ENCODE measurements around the gene SCMH1. TPM values are rescaled to one million over a fixed set of nuclear protein-coding genes. Genes with fewer than 3 reads are reported as not detected.

Gene SCMH1
- total RNA-seq, 1 experiment from 2014 or later = 28.0 TPM

GRCh38 chr1:41241354-41241748 lies 755 bp downstream of the SCMH1 start:
- Histone ChIP-seq H3K4me3 (replicated peaks in 1 of 2; ENCODE audit: low read depth in 1 of 2, low read length in 2 of 2) (peak overlapping the region; percentile 49 to 68), H3K9ac (ENCODE audit: low read length) (peak overlapping the region; percentile 78), H3K4me2 (ENCODE audit: low read length) (peak overlapping the region; percentile 79), H4K20me1 (ENCODE audit: insufficient read depth) (no peaks in the 10 kb centered on the region; the same call in 1 of the 2 replicates), H3K27ac (ENCODE audit: low read depth, low read length) (peak overlapping the region; percentile 77), H3K79me2 (ENCODE audit: insufficient read depth, low read length) (peaks cover 48% of the 10 kb centered on the region), H3K27me3 (ENCODE audit: insufficient read depth, low read length) (no peaks in the 10 kb centered on the region), H3K9me2 (ENCODE audit: insufficient read depth) (no peaks in the 10 kb centered on the region), H3K9me3 (ENCODE audit: control insufficient read depth in 1 of 2, insufficient read depth in 1 of 2, low read depth in 1 of 2, low read length in 2 of 2) (no peaks in the 10 kb centered on the region), H2AFZ (ENCODE audit: low read depth, low read length, poor library complexity, severe bottlenecking) (no peak overlapping the region), H3K36me3 (ENCODE audit: control insufficient read depth in 1 of 2, insufficient read depth in 2 of 2, low read length in 2 of 2) (no peaks in the 10 kb centered on the region), H3K4me1 (ENCODE audit: control insufficient read depth in 1 of 2, insufficient read depth in 2 of 2, low read length in 2 of 2) (peaks cover 26 to 49% of the 10 kb centered on the region in 2 experiments)
- DNase-seq (ENCODE audit: low read depth, low spot score) (no peak), ATAC-seq (peak; percentile 71)
- intact Hi-C loops (cut with micrococcal nuclease) = no loop called here
- no TSS peak for BruUV-seq (replicated peaks)
- ChIA-PET RAD21 (ENCODE audit: low non-redundant PET in 1 of 2, low total read pairs in 2 of 2, uncharacterized antibody in 2 of 2, unreplicated experiment in 2 of 2) (no interaction called here), CTCF (interaction anchor here (1.0 kb wide), 1 partner anchor 41 kb away, joined by 3 read pairs; no protein-coding TSS in a partner anchor), POLR2A (no interaction called here)
- TF ChIP-seq SIN3A (IDR thresholded peaks at IDR 0.05; ENCODE audit: low read depth) (0 out of 2 replicates have a peak, but pooled peaks have one; percentile 15), POLR2A (IDR thresholded peaks at IDR 0.05; ENCODE audit: borderline replicate concordance, extremely low read depth, insufficient read depth, insufficient read length) (no peak)

- H3K27me3 ChIP-seq (ENCODE audit: insufficient read depth, low read length) = no peaks in the 10 kb centered on the region
- CTCF ChIA-PET = interaction anchor here (1.0 kb wide), 1 partner anchor 42 kb away, joined by 3 read pairs; no protein-coding TSS in a partner anchor
- TF ChIP-seq EGR1 (IDR thresholded peaks at IDR 0.05; ENCODE audit: low read depth) (no peak), MAX (IDR thresholded peaks at IDR 0.05) (peak; percentile 90; the same call in 1 of the 2 replicates), RAD21 (IDR thresholded peaks at IDR 0.05; ENCODE audit: low read depth) (no peak), SIN3A (IDR thresholded peaks at IDR 0.05; ENCODE audit: low read depth) (0 out of 2 replicates have a peak, but pooled peaks have one; percentile 18)
- intact Hi-C loops (cut with micrococcal nuclease) = no loop called here
- no peaks in the 10 kb centered on the region for H3K36me3 ChIP-seq (ENCODE audit: control insufficient read depth in 1 of 2, insufficient read depth in 2 of 2, low read length in 2 of 2)
- no peaks in the 10 kb centered on the region; the same call in 1 of the 2 replicates for H4K20me1 ChIP-seq (ENCODE audit: insufficient read depth)
- no peak for ATAC-seq
- peaks cover 51% of the 10 kb centered on the region for H3K79me2 ChIP-seq (ENCODE audit: insufficient read depth, low read length)
- DNase-seq (ENCODE audit: low read depth, low spot score) = no peak
- H3K4me1 ChIP-seq (ENCODE audit: control insufficient read depth in 1 of 2, insufficient read depth in 2 of 2, low read length in 2 of 2) = peaks cover 23 to 49% of the 10 kb centered on the region in 2 experiments
- H2AFZ ChIP-seq (ENCODE audit: low read depth, low read length, poor library complexity, severe bottlenecking) = no peak overlapping the region
- no peaks in the 10 kb centered on the region for H3K9me2 ChIP-seq (ENCODE audit: insufficient read depth)
- TSS peak; percentile 57 for BruUV-seq (replicated peaks)
- H3K27ac ChIP-seq (ENCODE audit: low read depth, low read length) = peak overlapping the region; percentile 77; the same call in 1 of the 2 replicates
- peak overlapping the region; percentile 78 for H3K9ac ChIP-seq (ENCODE audit: low read length)
- RAD21 ChIA-PET (ENCODE audit: low non-redundant PET in 1 of 2, low total read pairs in 2 of 2, uncharacterized antibody in 2 of 2, unreplicated experiment in 2 of 2) = no interaction called here
- POLR2A ChIA-PET = no interaction called here
- peak overlapping the region; percentile 79 for H3K4me2 ChIP-seq (ENCODE audit: low read length)
- no peaks in the 10 kb centered on the region for H3K9me3 ChIP-seq (ENCODE audit: control insufficient read depth in 1 of 2, insufficient read depth in 1 of 2, low read depth in 1 of 2, low read length in 2 of 2)
- peak overlapping the region; percentile 49 to 68 for H3K4me3 ChIP-seq (replicated peaks in 1 of 2; ENCODE audit: low read depth in 1 of 2, low read length in 2 of 2)
Observed at GRCh38 chr1:41240781-41241353, 1.2 kb downstream of the SCMH1 start.
